Measurements from ENCODE around the gene COX7A1.
"Not testable (repeated sequence)": the region's sequence is repeated elsewhere in the genome, so short reads cannot be mapped to it uniquely, and the experiment has no call there.

COX7A1 gene

DNA sequence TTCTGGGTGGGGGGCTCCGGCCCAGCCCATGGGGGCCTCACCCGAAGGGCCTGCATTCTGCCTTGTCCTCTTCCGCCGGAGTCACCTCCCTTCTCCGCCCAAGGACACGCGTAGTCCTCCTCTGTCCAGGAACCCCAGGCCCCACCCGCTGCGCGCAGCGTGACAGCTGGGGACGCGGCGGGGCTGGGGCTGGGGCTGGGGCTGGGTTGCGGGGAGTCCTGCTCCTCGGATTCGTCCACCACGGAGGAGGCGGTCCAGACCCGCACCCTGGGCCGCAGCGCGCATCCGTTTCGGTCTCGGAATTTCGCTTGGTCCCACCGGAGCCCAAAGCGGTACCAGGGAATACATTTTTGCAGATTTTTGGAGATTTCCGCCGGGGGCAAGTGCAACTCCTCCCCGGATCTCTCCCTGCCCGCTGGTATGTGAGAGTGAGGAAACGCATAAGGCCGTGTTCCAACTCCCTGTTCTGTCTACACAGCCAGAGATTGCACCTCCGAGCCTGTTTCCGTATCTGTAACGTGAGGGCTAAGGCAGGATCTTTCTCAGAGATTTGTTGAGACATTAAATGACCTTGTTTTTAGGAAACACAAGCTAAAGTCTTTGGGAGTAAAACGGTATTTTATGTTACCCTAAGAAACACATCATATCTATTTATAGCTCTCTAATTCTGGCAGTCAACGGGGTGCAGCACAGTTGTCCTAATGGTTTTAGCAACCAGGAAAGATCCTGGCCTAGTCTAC lies at the start of gene COX7A1:
Gene COX7A1, minus strand, starts transcription at position 96 of the 740 bp plus-strand sequence. Its CDS starts 40 bp downstream, at position 56.
- no peak for DNase-seq

- DNase-seq: no peak
Measured at GRCh38 chr19:36201684-36202083, 49.4 kb upstream of the COX7A1 start.

DNA sequence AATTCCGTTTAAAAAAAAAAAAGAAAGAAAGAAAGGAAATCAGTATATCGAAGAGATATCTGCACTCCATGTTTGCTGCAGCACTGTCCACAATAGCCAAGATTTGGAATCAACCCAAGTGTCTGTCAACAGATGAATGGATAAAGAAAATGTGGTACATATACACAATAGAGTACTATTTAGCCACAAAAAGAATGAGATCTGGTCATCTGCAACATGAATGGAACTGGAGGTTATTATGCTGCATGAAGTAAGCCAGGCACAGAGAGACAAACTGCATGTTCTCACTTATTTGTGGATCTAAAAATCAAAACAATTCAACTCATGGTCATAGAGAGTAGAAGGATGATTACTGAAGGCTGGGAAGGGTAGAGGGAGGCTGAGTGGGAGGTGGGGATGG lies 45.9 kb upstream of the COX7A1 start:
- no peak for DNase-seq

GRCh38 chr19:36196249-36196648 lies 44.0 kb upstream of the COX7A1 start:
- DNase-seq: no peak

- DNase-seq: not testable (repeated sequence)
Measured at GRCh38 chr19:36186722-36187121, 34.5 kb upstream of the COX7A1 start.

GRCh38 chr19:36183245-36183628 lies 31.0 kb upstream of the COX7A1 start:
- DNase-seq: no peak

- no peak for DNase-seq
Measured at GRCh38 chr19:36182612-36183244, 30.5 kb upstream of the COX7A1 start.

- DNase-seq: not testable (repeated sequence)
Measured at GRCh38 chr19:36179077-36179476, 26.8 kb upstream of the COX7A1 start.

- DNase-seq: not testable (repeated sequence)
Measured at GRCh38 chr19:36173846-36174245, 21.6 kb upstream of the COX7A1 start.

DNA sequence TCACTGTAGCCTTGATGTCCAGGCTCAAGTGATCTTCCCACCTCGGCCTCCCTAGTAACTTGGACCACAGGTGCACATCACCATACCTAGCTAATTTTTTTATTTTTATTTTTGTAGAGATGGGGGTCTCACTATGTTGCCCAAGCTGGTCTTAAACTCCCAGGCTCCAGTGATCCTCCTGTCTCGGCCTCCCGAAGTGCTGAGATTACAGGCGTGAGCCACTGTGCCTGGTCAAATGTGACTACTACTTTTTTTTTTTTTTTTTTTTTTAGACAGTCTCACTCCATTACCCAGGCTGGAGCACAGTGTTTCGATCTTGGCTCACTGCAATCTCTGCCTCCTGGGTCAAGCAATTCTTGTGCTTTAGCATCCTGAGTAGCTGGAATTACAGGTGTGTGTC lies 20.6 kb upstream of the COX7A1 start:
- DNase-seq: no peak

- peak; percentile 93 for DNase-seq
Measured at GRCh38 chr19:36169084-36169760, 17.0 kb upstream of the COX7A1 start.

DNA sequence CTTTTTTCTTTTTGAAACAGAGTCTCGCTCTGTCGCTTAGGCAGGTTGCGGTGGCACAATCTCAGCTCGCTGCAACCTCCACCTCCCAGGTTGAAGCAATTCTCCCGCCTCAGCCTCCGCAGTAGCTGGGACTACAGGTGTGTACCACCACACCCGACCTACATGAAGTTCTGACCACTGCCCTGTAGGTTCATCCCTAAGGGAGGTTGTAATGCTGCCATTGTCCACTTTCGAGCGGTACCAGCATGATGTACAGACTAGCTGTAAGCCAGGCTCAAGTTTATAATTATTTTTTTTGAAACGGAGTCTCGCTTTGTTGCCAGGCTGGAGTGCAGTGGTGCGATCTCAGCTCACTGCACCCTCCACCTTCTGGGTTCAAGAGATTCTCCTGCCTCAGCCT lies 11.6 kb upstream of the COX7A1 start:
- no peak for DNase-seq

GRCh38 chr19:36160821-36161596 lies 8.8 kb upstream of the COX7A1 start:
- DNase-seq: no peak

DNA sequence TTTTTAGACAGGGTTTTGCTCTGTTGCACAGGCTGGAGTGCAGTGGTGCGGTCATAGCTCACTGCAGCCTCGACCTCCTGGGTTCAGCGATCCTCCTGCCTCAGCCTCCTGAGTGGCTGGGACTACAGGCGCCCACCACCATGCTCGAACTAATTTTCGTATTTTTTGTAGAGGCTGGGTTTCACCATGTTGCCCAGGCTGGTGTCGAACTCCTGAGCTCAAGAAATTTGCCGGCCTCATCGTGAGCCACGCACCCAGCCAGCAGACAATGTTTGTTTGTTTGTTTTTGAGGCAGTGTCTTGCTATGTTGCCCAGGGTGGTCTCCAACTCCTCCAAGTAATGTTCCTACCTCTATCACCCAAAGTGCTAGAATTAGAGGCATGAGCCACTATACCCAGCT lies 879 bp upstream of the COX7A1 start:
- DNase-seq: no peak

DNA sequence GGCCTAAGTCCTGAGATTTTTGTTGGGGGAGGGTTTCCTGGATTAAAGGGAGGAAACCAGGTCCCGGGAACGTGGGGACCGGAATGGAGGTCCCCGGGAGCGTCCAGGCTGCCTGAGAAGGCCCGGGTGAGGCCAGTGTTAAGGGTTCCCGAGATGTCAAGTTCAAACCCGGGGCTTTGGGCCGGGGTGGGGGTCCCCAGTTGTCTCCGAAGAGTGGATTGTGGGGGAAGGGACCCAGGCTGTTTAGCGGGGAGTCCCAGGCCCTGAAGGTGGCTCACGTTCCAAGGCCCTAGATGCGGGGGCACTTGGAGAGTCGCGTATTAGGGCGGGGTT lies 262 bp downstream of the COX7A1 start:
- no peak for DNase-seq

DNA sequence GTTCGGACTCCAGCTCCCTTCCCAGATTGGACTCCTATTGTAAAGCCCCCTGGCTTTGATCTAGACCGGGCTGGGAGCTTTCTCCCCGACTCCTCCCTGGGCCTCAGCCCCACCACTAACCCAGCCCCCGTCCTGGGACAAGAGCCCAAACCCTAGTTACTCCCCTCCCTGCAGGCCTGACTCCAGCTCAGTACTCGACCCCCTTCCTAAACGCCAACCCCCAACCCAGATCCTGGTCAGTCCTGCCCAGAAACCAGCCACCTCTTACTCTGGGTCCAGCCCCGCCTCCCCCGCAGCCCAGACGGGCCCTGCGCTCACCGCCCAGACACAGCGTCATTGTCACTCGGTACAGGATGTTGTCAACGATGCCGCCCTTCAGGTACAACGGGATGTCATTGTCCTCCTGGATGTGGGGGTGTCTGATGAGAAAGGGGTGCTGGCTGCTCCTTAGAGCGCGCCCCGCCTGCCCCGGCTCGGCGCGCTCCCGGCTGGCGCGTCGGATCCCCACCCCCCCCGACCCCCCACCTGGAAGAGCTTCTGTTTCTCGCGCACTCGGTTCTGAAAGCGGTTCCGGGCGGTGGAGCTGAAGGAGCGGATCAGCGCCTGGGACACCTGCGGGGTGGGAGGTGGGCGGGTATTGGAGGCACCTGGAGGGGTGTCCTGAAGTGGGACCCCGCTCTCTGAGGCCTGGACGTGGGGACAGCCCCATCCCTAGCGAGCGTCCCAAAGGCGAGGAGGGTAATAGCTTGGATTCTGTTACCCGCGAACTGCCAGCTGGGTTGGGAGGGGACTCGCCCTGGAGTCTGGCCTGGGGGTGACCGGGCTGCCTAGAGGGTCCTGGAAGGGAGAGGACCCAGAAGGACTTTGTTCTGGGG lies 866 bp downstream of the COX7A1 start:
- DNase-seq: no peak

DNA sequence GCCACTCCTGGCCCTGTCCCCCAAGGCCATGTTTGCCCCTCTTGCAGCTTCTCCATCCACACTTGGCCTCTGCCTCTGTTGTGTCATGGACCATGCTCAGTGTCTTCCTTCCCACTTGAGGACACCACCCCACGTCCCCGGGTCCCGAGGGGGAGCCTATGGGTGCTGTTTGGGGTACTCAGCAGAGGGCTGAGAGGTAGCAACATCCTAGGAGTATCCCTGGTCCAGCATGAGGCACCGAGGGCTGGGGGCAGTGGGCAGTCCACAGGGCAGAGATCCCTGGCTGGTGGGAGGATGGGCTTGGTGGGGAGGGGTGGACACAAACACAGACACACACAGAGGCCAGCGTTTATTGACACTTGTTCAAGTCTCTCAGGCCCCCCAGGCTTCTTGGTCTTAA lies 1.7 kb downstream of the COX7A1 start:
- DNase-seq: no peak

DNA sequence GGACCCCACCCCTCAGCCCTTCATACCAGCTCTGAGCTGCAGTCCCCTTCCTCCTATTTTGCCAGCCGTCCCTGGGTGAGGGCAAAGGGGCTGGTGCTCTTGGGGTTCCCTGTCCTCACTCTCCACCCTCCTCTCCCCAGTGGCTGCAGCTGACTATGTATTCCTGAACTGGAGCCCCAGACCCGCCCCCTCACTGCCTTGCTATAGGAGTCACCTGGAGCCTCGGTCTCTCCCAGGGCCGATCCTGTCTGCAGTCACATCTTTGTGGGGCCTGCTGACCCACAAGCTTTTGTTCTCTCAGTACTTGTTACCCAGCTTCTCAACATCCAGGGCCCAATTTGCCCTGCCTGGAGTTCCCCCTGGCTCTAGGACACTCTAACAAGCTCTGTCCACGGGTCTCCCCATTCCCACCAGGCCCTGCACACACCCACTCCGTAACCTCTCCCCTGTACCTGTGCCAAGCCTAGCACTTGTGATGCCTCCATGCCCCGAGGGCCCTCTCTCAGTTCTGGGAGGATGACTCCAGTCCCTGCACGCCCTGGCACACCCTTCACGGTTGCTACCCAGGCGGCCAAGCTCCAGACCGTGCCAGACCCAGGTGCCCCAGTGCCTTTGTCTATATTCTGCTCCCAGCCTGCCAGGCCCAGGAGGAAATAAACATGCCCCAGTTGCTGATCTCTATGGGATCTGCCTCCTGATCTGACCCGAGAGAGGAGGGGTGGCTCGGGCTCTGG lies 2.4 kb downstream of the COX7A1 start:
- DNase-seq: no peak

DNA sequence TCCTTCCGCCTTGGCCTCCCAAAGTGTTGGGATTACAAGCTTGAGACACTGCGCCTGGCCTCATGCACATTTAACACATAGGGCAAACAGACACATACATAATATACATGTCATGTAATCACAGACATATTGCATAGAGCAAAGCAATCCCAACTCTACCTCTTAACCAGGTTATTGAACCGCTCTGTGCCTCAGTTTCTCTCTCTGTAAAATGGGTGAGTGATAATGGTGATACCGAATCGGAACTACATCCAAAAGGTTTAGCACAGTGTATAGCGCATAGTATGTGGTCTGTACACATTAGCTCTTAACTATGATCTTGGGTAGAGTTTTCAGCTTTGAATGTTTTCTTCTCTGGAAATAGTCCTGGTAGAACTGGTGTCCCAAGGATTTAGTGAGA lies 7.6 kb downstream of the COX7A1 start:
- DNase-seq: no peak

DNA sequence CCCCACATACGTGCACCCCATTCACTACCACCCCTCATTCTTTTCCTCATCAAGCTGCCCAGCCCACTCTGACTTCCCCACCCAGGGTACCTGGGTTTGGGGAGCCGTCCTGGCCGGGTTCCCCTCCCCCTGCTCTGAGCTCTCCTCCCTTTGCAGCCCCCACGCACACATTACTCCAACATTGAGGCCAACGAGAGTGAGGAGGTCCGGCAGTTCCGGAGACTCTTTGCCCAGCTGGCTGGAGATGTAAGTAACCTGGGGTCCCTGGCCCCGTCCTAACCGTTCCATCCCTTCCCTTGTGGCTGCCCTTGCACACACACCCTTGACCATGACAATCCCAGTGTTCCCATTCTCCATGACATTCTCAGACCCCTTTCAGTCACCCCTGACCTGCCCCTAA lies 9.8 kb downstream of the COX7A1 start:
- DNase-seq: no peak

- DNase-seq: no peak
Measured at GRCh38 chr19:36142046-36142445, 10.2 kb downstream of the COX7A1 start.

Data from NCI-H524 treated with DMSO at 0.1 percent for 48 hours (cell line).